HG03442 (cell line): ENCODE data around the gene KRT80.

Experiments
- ATAC-seq: cut with Tn5 transposase; IDR thresholded peaks from one replicate; pipeline ENCODE4 v1.9.1; 2021; ENCODE audit warnings: mild to moderate bottlenecking, moderate library complexity; ENCODE audit not compliant: unreplicated experiment

KRT80 gene

GRCh38 chr12:52211716-52212585 lies 20.1 kb upstream of the KRT80 start:
- ATAC-seq, result no peak

- no peak for ATAC-seq
Measured at GRCh38 chr12:52210925-52211650, 19.3 kb upstream of the KRT80 start.

GRCh38 chr12:52210186-52210924 lies 18.5 kb upstream of the KRT80 start:
- ATAC-seq, result no peak

- no peak for ATAC-seq
Measured at GRCh38 chr12:52209321-52209720, 17.5 kb upstream of the KRT80 start.

GRCh38 chr12:52208424-52209165 lies 16.8 kb upstream of the KRT80 start:
- ATAC-seq, result no peak

DNA sequence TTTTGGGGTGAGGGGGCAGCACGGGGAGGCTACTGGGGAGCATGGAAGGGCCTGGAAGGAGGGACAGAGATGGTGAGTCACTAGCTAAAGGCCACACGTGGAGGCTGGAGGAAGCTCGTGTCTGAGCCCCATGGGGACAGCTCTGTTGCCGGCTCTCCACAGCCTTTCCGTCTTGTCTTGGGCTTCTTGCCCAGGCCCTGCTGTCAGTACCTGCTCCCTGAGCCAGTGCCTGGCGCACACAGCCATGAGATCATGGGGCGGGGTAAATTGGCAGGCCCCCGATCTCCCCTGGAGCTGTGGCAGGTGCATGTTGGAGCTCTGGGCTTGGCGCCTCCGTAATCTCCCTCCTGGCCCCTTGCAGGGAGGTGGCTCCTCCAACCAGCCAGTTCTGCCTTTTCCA lies 16.1 kb upstream of the KRT80 start:
- ATAC-seq, result no peak

- no peak for ATAC-seq
Measured at GRCh38 chr12:52207106-52207505, 15.3 kb upstream of the KRT80 start.

DNA sequence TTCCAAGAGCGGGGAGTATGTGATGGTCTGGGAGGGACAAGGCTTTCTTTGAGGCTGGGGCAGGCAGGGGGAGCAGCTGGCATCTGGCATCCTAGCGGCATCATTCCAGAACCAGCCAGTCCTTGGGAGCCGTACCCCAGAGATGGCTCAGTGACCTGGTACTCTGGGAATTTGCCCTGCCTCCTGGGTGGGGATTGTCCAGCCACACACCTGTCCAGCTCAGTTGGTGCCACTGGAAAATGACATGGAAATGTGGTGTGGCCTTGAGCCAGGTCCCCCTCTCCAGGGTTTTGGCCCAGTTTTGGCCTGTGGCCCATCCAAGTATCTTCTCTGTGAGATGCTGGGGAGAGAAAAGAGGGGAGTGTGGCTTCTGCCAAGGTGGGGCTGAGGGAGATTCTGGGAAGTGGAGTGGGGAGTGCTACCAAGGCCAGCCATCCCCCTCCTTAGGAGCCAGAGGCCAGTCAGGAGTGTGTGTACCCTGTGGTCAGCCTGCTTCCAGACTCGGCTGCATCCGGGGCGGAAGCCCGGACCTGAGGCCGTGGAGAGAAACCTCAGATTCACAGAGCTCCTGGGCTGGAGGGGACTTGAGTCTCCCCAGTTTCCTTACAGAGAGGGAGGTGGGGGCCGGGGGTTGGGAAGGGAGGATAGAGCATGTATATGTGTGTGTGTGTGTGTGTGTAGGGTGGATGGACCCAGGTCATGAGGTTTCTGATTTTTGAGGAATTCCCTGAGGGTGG lies 14.7 kb upstream of the KRT80 start:
- ATAC-seq, result no peak

DNA sequence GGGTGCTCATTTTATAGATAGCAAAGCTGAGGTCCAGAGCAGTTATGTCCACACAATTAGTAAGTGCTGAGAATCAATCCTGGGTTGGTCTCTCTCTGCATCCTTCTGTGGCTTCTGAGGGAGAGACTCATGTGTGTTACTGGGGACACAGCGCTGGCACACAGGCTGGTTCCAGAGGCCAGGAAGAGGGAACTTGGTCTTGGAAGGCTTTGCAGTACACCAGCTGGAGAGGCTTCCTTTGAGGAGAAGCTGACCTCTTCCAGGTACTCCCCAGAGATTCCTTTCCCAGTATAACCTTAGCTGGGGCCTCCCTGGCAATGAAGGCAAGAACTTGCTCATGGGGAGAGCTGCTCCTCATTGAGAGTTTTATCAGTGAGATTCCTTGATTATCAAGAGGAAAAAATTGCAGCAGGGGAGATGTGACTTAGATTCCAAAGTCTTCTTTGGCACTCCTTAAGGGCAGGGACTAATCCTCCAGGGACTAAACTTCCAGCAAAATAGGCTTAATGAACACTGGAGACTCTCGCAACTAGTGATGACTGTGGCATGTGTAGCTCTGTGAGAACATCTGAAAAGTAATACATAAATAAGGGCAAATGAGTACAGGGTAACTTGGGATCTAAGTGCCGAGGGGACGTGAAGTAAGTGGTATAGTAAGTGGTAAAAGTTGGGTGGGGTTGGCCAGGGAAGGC lies 13.9 kb upstream of the KRT80 start:
- no peak for ATAC-seq

GRCh38 chr12:52204931-52205505 lies 13.2 kb upstream of the KRT80 start:
- no peak for ATAC-seq

GRCh38 chr12:52204095-52204930 lies 12.5 kb upstream of the KRT80 start:
- ATAC-seq, result no peak

GRCh38 chr12:52203079-52203921 lies 11.5 kb upstream of the KRT80 start:
- ATAC-seq, result no peak

DNA sequence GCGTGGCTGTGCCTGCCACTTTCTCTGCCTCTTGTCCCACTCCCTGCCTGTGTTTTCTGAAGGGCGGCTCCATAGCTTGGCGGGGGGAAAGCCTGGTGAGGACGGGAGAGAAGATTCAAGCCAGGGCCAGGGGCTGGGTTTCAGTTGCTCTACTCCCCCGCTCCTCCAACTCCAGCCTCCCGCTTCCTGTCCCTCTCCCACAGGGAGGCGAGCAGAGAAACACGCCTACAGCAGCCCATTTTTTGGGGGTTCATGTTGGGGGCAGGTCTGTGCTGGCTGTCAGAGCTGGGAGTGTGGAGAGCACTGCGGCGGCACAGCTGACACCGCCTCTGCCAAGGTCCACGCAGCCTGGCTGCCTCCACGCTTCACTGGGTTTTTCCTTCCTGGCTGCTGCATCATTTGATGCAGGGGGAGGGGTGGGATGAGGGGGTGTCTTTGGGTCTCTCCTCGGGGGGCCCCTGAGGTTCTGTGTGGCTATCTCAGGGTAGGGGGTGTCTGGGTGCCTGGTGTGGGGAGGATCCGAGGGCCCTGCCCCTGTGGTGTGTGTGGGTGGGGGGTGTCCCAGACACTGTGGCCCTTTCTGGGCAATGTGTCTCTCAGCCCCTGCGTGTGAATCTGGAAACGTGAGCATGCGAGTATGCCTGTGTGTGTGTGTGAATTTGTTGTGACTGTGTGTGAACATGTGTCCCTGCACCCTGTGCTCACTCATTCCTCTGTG lies 10.7 kb upstream of the KRT80 start:
- ATAC-seq, result no peak

- no peak for ATAC-seq
Measured at GRCh38 chr12:52201451-52201839, 9.6 kb upstream of the KRT80 start.

DNA sequence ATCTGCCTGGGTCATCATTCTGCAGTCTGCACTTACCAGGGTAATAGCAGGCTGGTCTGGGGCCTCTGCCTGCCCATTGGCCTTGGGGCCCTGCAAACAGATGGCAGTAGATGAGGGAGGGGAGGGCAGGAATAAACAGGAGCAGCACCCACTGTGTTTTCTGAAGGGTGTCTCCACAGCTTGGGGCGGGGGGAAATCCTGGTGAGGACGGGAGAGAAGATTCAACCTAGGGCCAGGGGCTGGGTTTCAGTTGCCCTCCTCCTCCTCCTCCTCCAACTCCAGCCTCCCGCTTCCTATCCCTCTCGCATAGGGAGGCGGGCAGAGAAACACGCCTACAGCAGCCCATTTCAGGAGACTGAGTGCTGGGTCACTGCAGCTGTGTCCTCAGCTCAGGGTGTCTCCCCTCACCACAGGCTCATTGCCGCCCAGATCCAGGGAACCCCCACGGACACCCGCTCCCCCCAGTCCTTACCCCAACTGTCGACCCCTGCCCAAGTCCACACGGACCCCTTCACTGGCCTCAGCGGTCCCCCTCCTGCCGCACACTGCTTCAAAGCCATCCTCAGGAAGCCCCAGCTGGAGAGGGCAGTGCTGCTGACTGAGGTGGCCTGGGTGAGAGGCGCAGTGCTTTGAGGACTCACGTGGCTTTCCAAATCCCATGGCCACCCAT lies 9.1 kb upstream of the KRT80 start:
- no peak for ATAC-seq

DNA sequence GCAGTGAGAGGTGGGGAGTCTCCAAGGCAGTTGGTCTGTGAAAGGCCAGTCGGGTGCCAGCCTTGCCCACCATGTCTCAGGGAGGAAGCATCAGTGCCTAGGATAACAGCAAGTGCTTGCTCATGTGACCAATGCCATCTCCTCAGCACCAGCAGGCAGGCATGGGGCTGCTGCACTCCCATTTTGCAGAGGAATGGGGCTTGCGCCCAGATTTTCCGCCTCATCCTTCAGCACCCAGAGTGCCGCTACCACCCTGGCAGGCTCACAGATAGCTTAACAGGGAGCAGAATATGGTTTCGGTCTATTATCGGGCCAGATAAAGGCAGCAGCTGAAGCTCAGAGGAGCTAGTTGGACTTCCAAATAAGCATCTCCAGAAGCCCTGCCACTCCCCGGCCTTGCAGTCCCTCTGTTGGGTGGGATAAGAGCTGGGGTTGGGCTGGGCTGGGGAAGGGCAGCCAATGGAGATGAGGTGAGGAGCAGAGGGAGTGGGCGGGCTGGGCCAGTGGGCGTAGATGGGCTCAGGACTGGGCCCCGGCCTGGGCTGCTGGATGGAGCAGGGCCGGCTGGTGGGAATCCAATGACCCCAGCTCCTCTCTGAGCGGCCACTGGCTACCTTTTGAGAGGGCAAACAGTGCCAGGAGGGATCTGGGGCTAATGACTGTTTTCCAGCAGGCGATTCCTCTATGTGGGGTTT lies 8.4 kb upstream of the KRT80 start:
- ATAC-seq, result no peak
